Lung (tissue), 12 donors: ENCODE data around the gene CCDC9B. TPM values are rescaled to one million over a fixed set of nuclear protein-coding genes. Genes with fewer than 3 reads are reported as not detected.

Experiments
- ATAC-seq: fragments of 200-7000 bp; cut with Tn5 transposase; one replicate; pipeline ENCODE4 v1.9.1; 2020; ENCODE audit warnings: moderate number of reproducible peaks; ENCODE audit not compliant: insufficient read depth, low FRiP score
- DNase-seq, 3 donors: peaks; one replicate each; pipeline ENCODE4 v3.0.0-alpha.2; 2013 to 2017
- H3K27ac ChIP-seq, 2 donors: one replicate each; pipeline ENCODE4 v1.5.1; 2013; ENCODE audit warnings: mild to moderate bottlenecking in 2 of 2, moderate library complexity in 2 of 2, control low read depth in 1 of 2, inconsistent platforms in 1 of 2, low read depth in 1 of 2, low read length in 1 of 2
- H3K27me3 ChIP-seq, 3 donors: one replicate each; pipeline ENCODE4 v1.5.1; 2013; ENCODE audit warnings: low read length in 2 of 3; ENCODE audit not compliant: control insufficient read depth in 3 of 3, insufficient read depth in 3 of 3
- H3K36me3 ChIP-seq, 4 donors: one replicate each; pipeline ENCODE4 v1.5.1; 2013; ENCODE audit warnings: low read length in 4 of 4, mild to moderate bottlenecking in 1 of 4, moderate library complexity in 1 of 4; ENCODE audit not compliant: control insufficient read depth in 4 of 4, insufficient read depth in 4 of 4
- H3K4me1 ChIP-seq, 5 donors: one replicate each; pipeline ENCODE4 v1.5.1; 2013; ENCODE audit warnings: low read length in 5 of 5, mild to moderate bottlenecking in 2 of 5, moderate library complexity in 1 of 5; ENCODE audit not compliant: control insufficient read depth in 5 of 5, insufficient read depth in 5 of 5
- H3K4me3 ChIP-seq: one replicate; pipeline ENCODE4 v1.5.1; 2013; ENCODE audit warnings: mild to moderate bottlenecking, control low read depth, moderate library complexity
- H3K9ac ChIP-seq, 2 donors: one replicate each; pipeline ENCODE4 v1.5.1; 2013; ENCODE audit warnings: low read length in 2 of 2, control low read depth in 1 of 2; ENCODE audit not compliant: insufficient read depth in 1 of 2
- H3K9me3 ChIP-seq, 4 donors: one replicate each; pipeline ENCODE4 v1.5.1; 2013; ENCODE audit warnings: low read length in 3 of 4, mild to moderate bottlenecking in 1 of 4, moderate library complexity in 1 of 4; ENCODE audit not compliant: control insufficient read depth in 4 of 4, insufficient read depth in 3 of 4
- CTCF ChIP-seq: IDR thresholded peaks from 2 replicates; pipeline ENCODE4 v1.5.1; 2012; ENCODE audit warnings: mild to moderate bottlenecking; ENCODE audit errors: control extremely low read depth, extremely low read depth
- WGBS, 2 donors: extraction: QIAGEN DNeasy Blood & Tissue Kit; methylation state at CpG; one replicate each; pipeline ENCODE4 v1.1.7; 2013; 5-methylcytosine and 5-hydroxymethylcytosine counted together
- polyA plus RNA-seq, 2 donors: library from polyadenylated mRNA; stranded (reverse); fragments of 200-250 nt; gene quantifications; one replicate each; pipeline ENCODE4 v1.2.1, GENCODE V29; 2013
- total RNA-seq, 2 donors: library from RNA; depleted of rRNA in 1 of 2; stranded (reverse); fragments of >200 nt in 1 of 2; gene quantifications; one replicate each; pipeline ENCODE4 v1.2.1, GENCODE V29; 2014 to 2021
- donor health status: control.
- donor health status: control.
- donor health status: Bipolar disorder and iron deficiency.
- donor health status: healthy.
- donor health status: DM: yes; HTN: yes; CAD: no.

Gene CCDC9B
- total and polyA plus RNA-seq, 4 donors = 4.4 to 42.1 (median 14.9) TPM

DNA sequence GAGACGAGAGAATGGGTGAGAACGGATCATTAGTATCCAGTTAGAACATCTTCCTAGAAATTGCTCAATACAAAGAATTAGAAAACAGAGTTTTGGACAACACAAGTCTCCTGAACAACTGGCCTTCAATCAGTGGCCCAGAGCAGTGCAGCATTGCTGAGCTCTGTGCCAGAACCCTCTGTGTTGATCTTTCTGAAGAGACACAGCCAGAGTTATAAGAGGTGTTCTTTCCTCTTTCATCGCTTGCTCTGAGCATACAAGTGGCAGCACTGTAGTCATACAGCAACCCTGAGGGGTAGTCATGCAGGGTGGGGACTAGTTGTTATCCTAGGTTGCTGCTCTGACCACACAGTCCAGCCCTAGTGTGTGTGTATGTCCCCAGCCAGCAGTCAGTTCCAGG is 45.7 kb upstream of the CCDC9B start:
- H3K4me3 ChIP-seq = no peak overlapping the region
- H3K36me3 ChIP-seq = peaks cover 9 to 23% (median 12%) of the 10 kb centered on the region in 4 donors
- no peak for TF ChIP-seq CTCF
- peaks cover 0 to 8% (median 6%) of the 10 kb centered on the region in 5 donors for H3K4me1 ChIP-seq
- no peaks in the 10 kb centered on the region for H3K9me3 ChIP-seq
- H3K9ac ChIP-seq = no peak overlapping the region
- no peaks in the 10 kb centered on the region for H3K27me3 ChIP-seq
- ATAC-seq (no peak), DNase-seq (no peak)
- no peak overlapping the region for H3K27ac ChIP-seq
- 93 to 97% methylated on average over 3 of the region's 3 CpGs for WGBS, 2 donors

DNA sequence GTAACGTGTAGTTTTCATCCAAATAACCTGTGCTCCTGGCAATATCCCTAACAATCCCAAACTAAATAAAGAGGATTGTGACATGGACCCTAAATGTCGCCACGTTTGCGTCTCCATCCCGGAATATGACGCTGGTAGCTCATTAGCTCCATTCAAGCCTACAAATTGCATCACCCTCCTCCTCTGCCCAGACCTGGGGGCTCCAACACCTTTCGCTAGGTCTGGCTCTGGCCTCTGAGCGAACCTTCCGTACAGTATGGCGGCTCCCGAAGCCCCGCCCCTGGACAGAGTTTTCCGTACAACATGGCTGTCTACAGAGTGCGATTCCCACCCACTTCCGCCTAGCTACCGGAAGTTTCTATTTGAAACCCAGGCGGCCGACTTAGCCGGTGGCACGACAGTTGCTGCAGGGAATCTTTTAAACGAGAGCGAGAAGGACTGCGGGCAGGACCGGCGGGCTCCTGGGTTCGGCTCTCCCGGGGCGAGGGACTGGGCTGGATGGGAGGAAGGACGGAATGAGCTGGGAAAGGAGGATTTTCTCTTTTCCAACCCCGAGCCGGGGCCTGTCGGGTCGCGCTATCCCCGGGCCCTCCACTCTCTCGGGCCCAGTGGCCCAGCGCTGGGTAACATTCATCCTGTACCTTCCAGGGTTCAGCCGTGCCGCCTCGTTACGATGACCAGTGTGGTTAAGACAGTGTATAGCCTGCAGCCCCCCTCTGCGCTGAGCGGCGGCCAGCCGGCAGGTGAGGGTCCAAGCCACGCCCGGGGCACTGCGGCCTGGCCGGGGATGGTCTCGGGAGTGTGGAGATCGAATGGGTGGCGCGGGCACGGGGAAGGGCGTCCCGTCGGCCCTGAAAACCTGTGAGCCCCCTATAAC is 42.1 kb upstream of the CCDC9B start, which contains the start of gene KNSTRN:
TSS of gene KNSTRN (plus strand) at position 142 of the 877 bp plus-strand sequence. CDS start at position 257, 115 bp downstream.
- ATAC-seq = peak; percentile 98
- Histone ChIP-seq H3K27ac (peak within 1 kb of the TSS; percentile 25 to 55), H3K9me3 (no peaks in the 10 kb centered on the region), H3K9ac (peak within 1 kb of the TSS; percentile 67 to 71), H3K4me1 (peaks cover 0 to 8% (median 4%) of the 10 kb centered on the region in 5 donors), H3K4me3 (peak within 1 kb of the TSS; percentile 57), H3K36me3 (peaks cover 0 to 12% (median 2%) of the 10 kb centered on the region in 4 donors), H3K27me3 (no peaks in the 10 kb centered on the region)
- WGBS, 2 donors = 5 to 6% methylated on average over 54 to 57 of the region's 57 CpGs
- TF ChIP-seq CTCF = no peak
- DNase-seq = peak; percentile 91 to 95 (median 93)

DNA sequence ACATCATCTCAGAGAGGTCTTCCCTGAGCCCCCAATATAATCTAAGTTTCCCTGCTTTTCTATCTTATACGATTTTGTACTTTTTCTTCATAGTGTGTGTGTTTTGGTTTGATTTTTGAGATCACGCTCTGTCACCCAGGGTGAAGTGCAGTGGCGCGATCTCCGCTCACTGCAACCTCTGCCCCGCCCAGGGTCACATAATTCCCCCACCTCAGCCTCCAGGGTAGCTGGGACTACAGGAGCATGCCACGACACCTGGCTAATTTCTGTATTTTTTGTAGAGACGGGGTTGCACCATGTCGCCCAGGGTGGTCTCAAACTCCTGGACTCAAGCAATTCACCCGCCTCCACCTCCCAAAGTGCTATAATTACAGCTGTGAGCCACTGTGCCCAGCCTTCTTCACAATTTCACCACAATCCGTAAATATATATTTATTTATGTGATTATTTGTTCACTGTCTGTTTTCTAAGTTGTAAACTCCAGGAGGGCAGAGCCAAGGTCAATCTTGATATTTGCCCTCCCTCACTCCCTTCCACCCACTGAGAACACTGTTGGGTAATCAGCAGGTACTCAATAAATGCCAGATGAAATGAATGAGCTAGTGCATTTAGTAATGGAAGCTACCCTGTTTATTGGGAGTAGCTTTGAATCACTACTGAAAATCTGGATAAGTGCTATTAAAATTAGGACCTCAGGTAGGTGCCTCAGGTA is 41.2 kb upstream of the CCDC9B start:
- no peak overlapping the region for H3K27ac ChIP-seq
- no peak for TF ChIP-seq CTCF
- peaks cover 0 to 8% (median 2%) of the 10 kb centered on the region in 4 donors for H3K36me3 ChIP-seq
- H3K4me1 ChIP-seq = peaks cover 0 to 8% (median 4%) of the 10 kb centered on the region in 5 donors
- no peak overlapping the region for H3K9ac ChIP-seq
- ATAC-seq = no peak
- DNase-seq = no peak
- WGBS, 2 donors = 94 to 95% methylated on average over 11 of the region's 11 CpGs
- H3K4me3 ChIP-seq = no peak overlapping the region
- H3K9me3 ChIP-seq = no peaks in the 10 kb centered on the region
- H3K27me3 ChIP-seq = peaks cover 0 to 2% (median 0%) of the 10 kb centered on the region in 3 donors
